SK-N-SH (cell line): ENCODE results near the gene ART1. TPM values are rescaled to one million over a fixed set of nuclear protein-coding genes. Genes with fewer than 3 reads are reported as not detected.

Experiments
- CTCF ChIA-PET: fragments of 300-600, 350-600 bp; formaldehyde crosslinking; extraction: SDS; loops from one replicate; lab custom pipeline; 2021; lab: Yijun Ruan, JAX
- POLR2A ChIA-PET: fragments of 350-600 bp; sonication (Branson Sonifier 250); formaldehyde crosslinking; extraction: SDS; loops from one replicate; lab custom pipeline; 2020; ENCODE audit warnings: antibody characterized with exemption, inconsistent platforms; lab: Yijun Ruan, JAX
- DNase-seq: peaks from one replicate; pipeline ENCODE4 v3.0.0; 2012
- H2AFZ ChIP-seq: fragments of 200-600 bp; sonication (generic); 2 replicates; pipeline ENCODE4 v1.8.1; 2016; ENCODE audit warnings: antibody characterized with exemption, mild to moderate bottlenecking, low read depth
- H3F3A ChIP-seq: fragments of 200-600 bp; sonication (generic); replicated peaks from 2 replicates; pipeline ENCODE3; 2016; ENCODE audit warnings: antibody characterized with exemption, mild to moderate bottlenecking; ENCODE audit not compliant: insufficient read depth
- H3K27ac ChIP-seq, 2 experiments: fragments of 200-500 bp in 1 of 2; fragments of 200-600 bp in 1 of 2; sonication (Bioruptor generic) in 1 of 2; sonication (generic), shearing (Covaris generic) in 1 of 2; 2 replicates each; pipeline versions ENCODE4 v1.5.1 to v1.6.1; 2014 to 2016; ENCODE audit warnings: low read depth in 2 of 2, inconsistent platforms in 1 of 2, low read length in 1 of 2, mild to moderate bottlenecking in 1 of 2, mixed read lengths in 1 of 2
- H3K27me3 ChIP-seq: fragments of 200-600 bp; sonication (generic), shearing (Covaris generic); 2 replicates; pipeline ENCODE4 v1.6.1; 2016; ENCODE audit warnings: mixed run types; ENCODE audit not compliant: insufficient read depth
- H3K36me3 ChIP-seq, 2 experiments: fragments of 200-500 bp in 1 of 2; fragments of 200-600 bp in 1 of 2; sonication (Bioruptor generic) in 1 of 2; sonication (generic) in 1 of 2; replicated peaks in 1 of 2; 2 replicates each; pipeline versions ENCODE3 to v1.5.1; 2014 to 2016; ENCODE audit warnings: low read length in 1 of 2, mild to moderate bottlenecking in 1 of 2; ENCODE audit not compliant: insufficient read depth in 2 of 2, control insufficient read depth in 1 of 2
- H3K4me1 ChIP-seq, 2 experiments: fragments of 200-500 bp in 1 of 2; fragments of 200-600 bp in 1 of 2; sonication (Bioruptor generic) in 1 of 2; sonication (generic), shearing (Covaris generic) in 1 of 2; 2 replicates each; pipeline versions ENCODE4 v1.5.1 to v1.6.1; 2014 to 2016; ENCODE audit warnings: low read depth in 1 of 2, low read length in 1 of 2, mixed run types in 1 of 2; ENCODE audit not compliant: insufficient read depth in 2 of 2, control insufficient read depth in 1 of 2
- H3K4me2 ChIP-seq: fragments of 200-600 bp; sonication (generic), shearing (Covaris generic); 2 replicates; pipeline ENCODE4 v1.6.1; 2017; ENCODE audit warnings: mixed run types
- H3K4me3 ChIP-seq, 2 experiments: fragments of 200-500 bp in 1 of 2; fragments of 200-600 bp in 1 of 2; sonication (Bioruptor generic) in 1 of 2; sonication (generic), shearing (Covaris generic) in 1 of 2; 2 replicates each; pipeline versions ENCODE4 v1.5.1 to v1.8.1; 2014 to 2016; ENCODE audit warnings: low read depth in 2 of 2, inconsistent platforms in 1 of 2, low read length in 1 of 2, mild to moderate bottlenecking in 1 of 2, mixed read lengths in 1 of 2, moderate library complexity in 1 of 2
- H3K79me2 ChIP-seq: fragments of 200-600 bp; sonication (generic); 2 replicates; pipeline ENCODE4 v1.8.1; 2017; ENCODE audit warnings: mild to moderate bottlenecking; ENCODE audit not compliant: insufficient read depth
- H3K9ac ChIP-seq: fragments of 200-600 bp; sonication (generic); 2 replicates; pipeline ENCODE4 v1.6.1; 2017; ENCODE audit warnings: mixed run types
- H3K9me2 ChIP-seq: fragments of 200-600 bp; sonication (generic); 2 replicates; pipeline ENCODE4 v1.6.1; 2017; ENCODE audit warnings: mixed run types
- H3K9me3 ChIP-seq: fragments of 200-600 bp; sonication (generic); 2 replicates; pipeline ENCODE4 v1.6.1; 2017; ENCODE audit warnings: mixed run types, mild to moderate bottlenecking, moderate library complexity
- H4K20me1 ChIP-seq: fragments of 200-600 bp; sonication (generic); 2 replicates; pipeline ENCODE4 v1.6.1; 2017; ENCODE audit warnings: mild to moderate bottlenecking, mixed run types; ENCODE audit not compliant: insufficient read depth
- CHD2 ChIP-seq: fragments of 150-350 bp; IDR thresholded peaks from 2 replicates; pipeline ENCODE4 v1.6.1; 2018; ENCODE audit warnings: low read length; ENCODE audit not compliant: partially characterized antibody
- ELF1 ChIP-seq: IDR thresholded peaks from 2 replicates; pipeline ENCODE4 v1.4.0; 2012
- FOSL2 ChIP-seq: IDR thresholded peaks from 2 replicates; pipeline ENCODE4 v1.4.0; 2012; ENCODE audit warnings: low read depth, mild to moderate bottlenecking, moderate library complexity, borderline replicate concordance
- FOXJ3 ChIP-seq: sonication (generic); formaldehyde crosslinking; IDR thresholded peaks from 2 replicates; pipeline ENCODE4 v1.5.1; 2020; ENCODE audit warnings: mild to moderate bottlenecking, missing genetic modification reagents
- FOXM1 ChIP-seq: IDR thresholded peaks from 2 replicates; pipeline ENCODE4 v1.4.0; 2012; ENCODE audit warnings: low read depth, mild to moderate bottlenecking
- GABPA ChIP-seq: IDR thresholded peaks from 2 replicates; pipeline ENCODE4 v1.4.0; 2012; ENCODE audit warnings: low read depth, mild to moderate bottlenecking
- GATA2 ChIP-seq: sonication (generic); formaldehyde crosslinking; IDR thresholded peaks from 2 replicates; pipeline ENCODE4 v1.5.0; 2020; ENCODE audit warnings: mild to moderate bottlenecking, missing genetic modification reagents
- NRF1 ChIP-seq: IDR thresholded peaks from 2 replicates; pipeline ENCODE4 v1.6.1; 2012; ENCODE audit warnings: low read depth, mild to moderate bottlenecking, low read length
- PBX3 ChIP-seq: IDR thresholded peaks from 2 replicates; pipeline ENCODE4; 2012
- POLR2AphosphoS5 ChIP-seq: IDR thresholded peaks from 2 replicates; pipeline ENCODE4 v1.6.1; 2012; ENCODE audit warnings: low read depth, low read length
- RCOR1 ChIP-seq: fragments of 150-350 bp; IDR thresholded peaks from 2 replicates; pipeline ENCODE4 v1.6.1; 2017; ENCODE audit warnings: antibody characterized with exemption, low read length
- RXRA ChIP-seq: IDR thresholded peaks from 2 replicates; pipeline ENCODE4 v1.4.0; 2012; ENCODE audit warnings: low read depth, mild to moderate bottlenecking, borderline replicate concordance
- TAF1 ChIP-seq: IDR thresholded peaks from 2 replicates; pipeline ENCODE4 v1.6.1; 2012; ENCODE audit warnings: low read depth, mild to moderate bottlenecking, low read length, moderate library complexity, borderline replicate concordance
- TEAD4 ChIP-seq: IDR thresholded peaks from 2 replicates; pipeline ENCODE4 v1.4.0; 2012; ENCODE audit warnings: mild to moderate bottlenecking, borderline replicate concordance; ENCODE audit not compliant: insufficient read depth
- YY1 ChIP-seq: IDR thresholded peaks from 2 replicates; pipeline ENCODE4 v1.4.0; 2012; ENCODE audit warnings: low read depth, mild to moderate bottlenecking
- WGBS: methylation state at CpG from one replicate; pipeline ENCODE4 v1.1.6; 2017; ENCODE audit warnings: low lambda C conversion rate; 5-methylcytosine and 5-hydroxymethylcytosine counted together
- polyA plus RNA-seq, 3 experiments: library from polyadenylated mRNA; depleted of rRNA; stranded (reverse); fragments of >200 nt; gene quantifications; 2 replicates each; pipeline ENCODE4 v1.2.3, GENCODE V29; 2012
- TF ChIP-seq, protein P1 (sequence below): IDR thresholded peaks from 2 replicates; pipeline ENCODE4 v1.4.0; 2012; ENCODE audit warnings: low read depth, borderline replicate concordance

The ART1 gene
- polyA plus RNA-seq, 1 of the 3 experiments (the other 2 are of a cell fraction) = not detected

DNA sequence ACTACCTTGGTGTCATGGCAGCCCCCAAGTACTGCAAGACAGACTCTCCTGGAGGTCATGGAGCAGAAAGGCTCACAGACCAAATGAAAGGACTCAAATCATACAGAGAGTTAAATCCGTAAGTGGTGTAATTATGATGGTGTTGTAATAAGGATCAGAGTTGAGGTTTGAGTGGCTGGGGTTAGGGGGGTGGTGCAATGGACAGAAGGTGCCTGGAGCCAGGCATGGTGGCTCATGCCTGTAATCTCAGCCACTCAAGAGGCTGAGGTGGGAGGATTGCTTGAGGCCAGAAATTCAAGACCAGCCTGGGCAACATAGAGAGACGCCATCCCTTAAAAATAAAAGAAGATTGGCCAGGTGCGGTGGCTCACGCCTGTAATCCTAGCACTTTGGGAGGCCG, 21.8 kb upstream of the ART1 start:
- POLR2A ChIA-PET = no interaction called here
- H3F3A ChIP-seq = no peaks in the 10 kb centered on the region
- no peaks in the 10 kb centered on the region for H4K20me1 ChIP-seq
- H3K9me2 ChIP-seq = no peaks in the 10 kb centered on the region
- no peaks in the 10 kb centered on the region for H3K9me3 ChIP-seq
- TF ChIP-seq FOSL2 = no peak
- TF ChIP-seq, all 33 proteins: peak for 0
- no peak overlapping the region for H3K27ac ChIP-seq
- H3K4me2 ChIP-seq = no peak overlapping the region
- H3K79me2 ChIP-seq = no peaks in the 10 kb centered on the region
- H3K27me3 ChIP-seq = no peaks in the 10 kb centered on the region; the same call in 1 of the 2 replicates
- WGBS = 77% methylated on average over 5 of the region's 5 CpGs
- H3K9ac ChIP-seq = no peak overlapping the region
- no peaks in the 10 kb centered on the region for H3K36me3 ChIP-seq
- DNase-seq = no peak
- no peak overlapping the region for H3K4me3 ChIP-seq
- CTCF ChIA-PET = no interaction called here
- H2AFZ ChIP-seq = no peak overlapping the region
- no peaks in the 10 kb centered on the region for H3K4me1 ChIP-seq

GRCh38 chr11:3623767-3624458, 21.0 kb upstream of the ART1 start:
- H2AFZ ChIP-seq = no peak overlapping the region
- no peak overlapping the region for H3K4me3 ChIP-seq
- no peak overlapping the region for H3K4me2 ChIP-seq
- POLR2A ChIA-PET = no interaction called here
- no peaks in the 10 kb centered on the region for H3K4me1 ChIP-seq
- CTCF ChIA-PET = interaction anchor here (1.5 kb wide), 1 partner anchor 13 kb away, joined by 4 read pairs; no protein-coding TSS in a partner anchor
- no peaks in the 10 kb centered on the region; the same call in 1 of the 2 replicates for H3K27me3 ChIP-seq
- H3K27ac ChIP-seq = no peak overlapping the region
- H3K9me3 ChIP-seq = no peaks in the 10 kb centered on the region
- no peak for DNase-seq
- no peak overlapping the region for H3K9ac ChIP-seq
- H3K36me3 ChIP-seq = no peaks in the 10 kb centered on the region
- no peaks in the 10 kb centered on the region for H3K9me2 ChIP-seq
- no peaks in the 10 kb centered on the region for H4K20me1 ChIP-seq
- 45% methylated on average over 8 of the region's 8 CpGs for WGBS
- TF ChIP-seq RXRA = no peak
- no peak for TF ChIP-seq RCOR1
- no peak for TF ChIP-seq FOSL2
- no peak for TF ChIP-seq ELF1
- no peak for TF ChIP-seq PBX3
- TF ChIP-seq POLR2AphosphoS5 = no peak
- TF ChIP-seq FOXJ3 (CRISPR knock-in tag) = no peak
- no peak for TF ChIP-seq CHD2
- TF ChIP-seq TAF1 = no peak
- no peak for TF ChIP-seq YY1
- TF ChIP-seq GATA2 (CRISPR knock-in tag) = no peak
- TF ChIP-seq GABPA = no peak
- TF ChIP-seq, protein P1, sequence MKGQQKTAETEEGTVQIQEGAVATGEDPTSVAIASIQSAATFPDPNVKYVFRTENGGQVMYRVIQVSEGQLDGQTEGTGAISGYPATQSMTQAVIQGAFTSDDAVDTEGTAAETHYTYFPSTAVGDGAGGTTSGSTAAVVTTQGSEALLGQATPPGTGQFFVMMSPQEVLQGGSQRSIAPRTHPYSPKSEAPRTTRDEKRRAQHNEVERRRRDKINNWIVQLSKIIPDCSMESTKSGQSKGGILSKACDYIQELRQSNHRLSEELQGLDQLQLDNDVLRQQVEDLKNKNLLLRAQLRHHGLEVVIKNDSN = no peak
- no peak for TF ChIP-seq FOXM1
- no peak for TF ChIP-seq TEAD4
- no peak for TF ChIP-seq NRF1
- H3K79me2 ChIP-seq = no peaks in the 10 kb centered on the region
- no peaks in the 10 kb centered on the region for H3F3A ChIP-seq
